ENCODE measurements around the gene CDC42BPG. TPM values are rescaled to one million over a fixed set of nuclear protein-coding genes. Genes with fewer than 3 reads are reported as not detected.

CDC42BPG gene
- total and polyA plus RNA-seq, 10 of the 15 experiments (the other 5 are each of a cell fraction or from before 2014, with no cell fraction given), result 0.02 to 1.3 (median 0.09) TPM; not detected in 1

GRCh38 chr11:64887757-64888405, 43.4 kb upstream of the CDC42BPG start (continued):
- TF ChIP-seq BCLAF1 (IDR thresholded peaks at IDR 0.05), result no peak
- no peak for TF ChIP-seq TCF7 (IDR thresholded peaks at IDR 0.05; ENCODE audit: borderline replicate concordance)
- TF ChIP-seq ZNF687 (IDR thresholded peaks at IDR 0.05), result 0 out of 2 replicates have a peak, but pooled peaks have one; percentile 58
- no peak for TF ChIP-seq EGR1 (IDR thresholded peaks at IDR 0.05; ENCODE audit: borderline replicate concordance in 1 of 2, low read depth in 2 of 2, low read length in 2 of 2)
- 0 out of 2 replicates have a peak, but pooled peaks have one; percentile 32 for TF ChIP-seq DPF2 (IDR thresholded peaks at IDR 0.05)
- TF ChIP-seq POLR2AphosphoS5 (IDR thresholded peaks at IDR 0.05; ENCODE audit: low read length), result no peak
- TF ChIP-seq IKZF1 (conservative IDR thresholded peaks at IDR 0.05), result peak; percentile 40
- TF ChIP-seq PBX3 (IDR thresholded peaks at IDR 0.05; ENCODE audit: insufficient replicate concordance, low read depth, low read length), result no peak
- no peak for TF ChIP-seq POLR2A (IDR thresholded peaks at IDR 0.05; ENCODE audit: low read depth, low read length)
- no peak for TF ChIP-seq ZNF384 (IDR thresholded peaks at IDR 0.05; ENCODE audit: borderline replicate concordance, low read depth, low read length)
- no peak for TF ChIP-seq RUNX3 (IDR thresholded peaks at IDR 0.05; ENCODE audit: low read length)
- no peak for TF ChIP-seq CHD4 (IDR thresholded peaks at IDR 0.05)
- no peak for TF ChIP-seq SUZ12 (IDR thresholded peaks at IDR 0.05; ENCODE audit: unreplicated experiment)
- no peak for TF ChIP-seq ATF3 (IDR thresholded peaks at IDR 0.05; ENCODE audit: borderline replicate concordance, extremely low read depth, low read depth, low read length)
